ENCODE results near the gene MOB3B. TPM values are rescaled to one million over a fixed set of nuclear protein-coding genes. Genes with fewer than 3 reads are reported as not detected.

Gene MOB3B
- total RNA-seq, 1 donor from 2014 or later = 1.0 TPM

DNA sequence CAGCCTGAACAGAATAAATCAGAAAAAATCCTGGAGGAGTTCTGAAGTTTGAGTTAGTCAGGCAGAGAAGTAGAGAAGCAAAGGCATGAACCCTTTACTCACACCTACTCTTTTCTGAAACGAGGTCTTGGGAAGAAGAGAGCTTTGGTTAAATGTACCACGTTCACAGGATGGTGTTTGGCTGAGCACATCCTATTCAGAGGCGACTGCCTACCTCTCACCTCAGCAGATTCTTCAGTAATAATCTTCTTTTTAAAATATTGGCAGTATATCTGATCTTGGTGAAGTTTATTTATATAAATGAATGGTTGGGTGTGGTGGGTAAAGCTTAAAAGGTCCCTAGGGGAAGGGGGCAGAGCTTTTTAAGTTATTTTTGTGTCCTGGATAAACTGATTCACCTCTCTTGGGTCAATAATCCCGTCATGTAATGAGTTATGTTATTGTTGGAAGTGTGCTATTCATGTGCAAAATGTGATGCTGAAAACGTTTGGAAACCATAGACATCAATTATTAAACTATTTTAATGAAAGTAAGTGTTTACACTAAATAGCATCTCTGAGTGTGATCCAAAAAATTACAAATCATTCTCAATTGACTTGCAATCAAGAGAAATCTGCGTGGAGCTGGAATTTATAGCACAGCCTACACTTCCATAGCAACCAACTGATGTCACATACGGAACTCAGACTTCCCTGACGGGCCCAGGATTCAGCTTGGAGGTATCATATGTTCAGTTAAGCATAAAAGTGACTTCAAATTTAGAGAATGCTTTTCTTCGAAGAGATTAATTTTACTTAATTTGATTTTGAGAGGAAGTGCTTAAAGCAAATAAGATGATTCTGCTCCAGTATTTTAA lies 138.3 kb downstream of the MOB3B start:
- Histone ChIP-seq H3K9ac (ENCODE audit: low read depth in 1 of 3, low read length in 3 of 3) (no peak overlapping the region), H3K36me3 (ENCODE audit: control insufficient read depth in 3 of 3, insufficient read depth in 3 of 3, low read length in 3 of 3) (no peaks in the 10 kb centered on the region), H3K27ac (ENCODE audit: low read depth, low read length) (no peak overlapping the region), H3K4me3 (ENCODE audit: low read length in 3 of 3) (no peak overlapping the region), H3K9me3 (ENCODE audit: control insufficient read depth in 3 of 3, low read length in 3 of 3) (no peaks in the 10 kb centered on the region), H3K4me1 (ENCODE audit: control insufficient read depth in 3 of 3, insufficient read depth in 3 of 3, low read length in 3 of 3) (peaks cover 3 to 8% (median 7%) of the 10 kb centered on the region in 3 donors), H3K27me3 (ENCODE audit: control insufficient read depth in 3 of 3, insufficient read depth in 3 of 3, low read length in 3 of 3) (no peaks in the 10 kb centered on the region)

DNA sequence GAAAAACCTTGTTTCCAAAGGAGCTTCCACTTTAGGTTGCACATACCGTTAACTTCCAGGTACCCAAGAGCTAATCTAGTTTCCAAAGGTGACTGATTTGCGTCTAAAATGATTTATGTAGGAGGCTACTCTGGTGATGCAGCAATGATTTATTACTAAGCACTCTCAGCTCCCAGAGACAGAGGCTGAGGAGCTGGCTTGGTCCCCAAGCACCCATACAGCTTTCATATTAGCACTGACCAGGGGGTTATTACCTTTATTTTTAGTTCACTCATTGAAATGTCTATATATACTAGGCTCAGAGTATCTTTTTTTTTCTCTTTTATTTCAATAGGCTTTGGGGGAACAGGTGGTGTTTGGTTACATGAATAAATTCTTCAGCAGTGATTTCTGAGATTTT lies 141.5 kb downstream of the MOB3B start:
- Histone ChIP-seq H3K36me3 (ENCODE audit: control insufficient read depth in 3 of 3, insufficient read depth in 3 of 3, low read length in 3 of 3) (no peaks in the 10 kb centered on the region), H3K9me3 (ENCODE audit: control insufficient read depth in 3 of 3, low read length in 3 of 3) (no peaks in the 10 kb centered on the region), H3K4me1 (ENCODE audit: control insufficient read depth in 3 of 3, insufficient read depth in 3 of 3, low read length in 3 of 3) (no peaks in the 10 kb centered on the region), H3K27me3 (ENCODE audit: control insufficient read depth in 3 of 3, insufficient read depth in 3 of 3, low read length in 3 of 3) (no peaks in the 10 kb centered on the region), H3K27ac (ENCODE audit: low read depth, low read length) (no peak overlapping the region), H3K4me3 (ENCODE audit: low read length in 3 of 3) (no peak overlapping the region), H3K9ac (ENCODE audit: low read depth in 1 of 3, low read length in 3 of 3) (no peak overlapping the region)

DNA sequence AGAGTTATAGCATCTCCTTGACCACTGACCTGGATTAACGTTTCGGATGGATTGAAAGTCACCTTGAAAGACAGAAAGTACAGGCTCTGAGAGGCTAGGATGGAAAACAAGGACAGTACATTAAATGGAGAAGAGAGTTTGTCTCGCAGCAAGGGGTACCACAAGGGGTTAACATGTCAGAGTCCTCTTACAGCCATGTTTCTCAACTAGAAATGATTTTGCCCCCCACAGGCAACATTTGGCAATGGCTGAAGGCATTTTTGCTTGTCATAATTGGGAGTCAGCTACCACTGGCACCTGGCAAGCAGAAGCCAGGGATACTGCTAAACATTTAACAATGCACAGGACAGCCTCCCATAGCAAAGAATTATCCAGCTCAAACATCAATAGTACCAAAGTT lies 141.9 kb downstream of the MOB3B start:
- Histone ChIP-seq H3K4me3 (ENCODE audit: low read length in 3 of 3) (no peak overlapping the region), H3K9me3 (ENCODE audit: control insufficient read depth in 3 of 3, low read length in 3 of 3) (no peaks in the 10 kb centered on the region), H3K9ac (ENCODE audit: low read depth in 1 of 3, low read length in 3 of 3) (no peak overlapping the region)

DNA sequence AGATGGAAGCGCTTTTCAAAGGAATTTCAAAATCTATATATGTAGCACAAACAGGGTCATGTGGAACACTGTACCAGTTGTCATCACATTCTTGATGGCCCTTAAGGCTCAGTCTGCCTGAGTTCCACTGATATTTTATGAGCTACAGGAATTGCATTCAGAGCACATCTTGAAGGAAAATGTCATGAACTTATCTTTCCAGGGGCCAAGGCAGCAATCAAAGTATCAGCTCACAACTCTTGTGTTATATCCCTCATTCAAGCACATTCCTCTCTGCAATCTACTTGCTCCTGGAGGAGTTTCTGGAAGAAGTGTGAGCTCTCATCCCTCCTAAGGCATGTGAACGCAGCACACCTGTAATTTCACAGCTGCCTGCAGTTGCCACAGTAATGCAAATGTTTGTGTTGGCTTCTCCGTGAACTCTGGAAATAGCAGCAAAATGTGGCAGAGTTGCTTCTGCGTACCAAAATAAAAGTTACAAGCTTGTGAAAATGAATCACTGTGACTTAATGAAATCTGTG lies 143.0 kb downstream of the MOB3B start:
- Histone ChIP-seq H3K9me3 (ENCODE audit: control insufficient read depth in 3 of 3, low read length in 3 of 3) (no peaks in the 10 kb centered on the region), H3K27me3 (ENCODE audit: control insufficient read depth in 3 of 3, insufficient read depth in 3 of 3, low read length in 3 of 3) (no peaks in the 10 kb centered on the region)

More for the DNA sequence above, 141.9 kb downstream of the MOB3B start:
- H3K27me3 ChIP-seq (ENCODE audit: control insufficient read depth in 3 of 3, insufficient read depth in 3 of 3, low read length in 3 of 3) = no peaks in the 10 kb centered on the region
- no peaks in the 10 kb centered on the region for H3K36me3 ChIP-seq (ENCODE audit: control insufficient read depth in 3 of 3, insufficient read depth in 3 of 3, low read length in 3 of 3)
- no peak overlapping the region for H3K27ac ChIP-seq (ENCODE audit: low read depth, low read length)
- no peaks in the 10 kb centered on the region for H3K4me1 ChIP-seq (ENCODE audit: control insufficient read depth in 3 of 3, insufficient read depth in 3 of 3, low read length in 3 of 3)

DNA sequence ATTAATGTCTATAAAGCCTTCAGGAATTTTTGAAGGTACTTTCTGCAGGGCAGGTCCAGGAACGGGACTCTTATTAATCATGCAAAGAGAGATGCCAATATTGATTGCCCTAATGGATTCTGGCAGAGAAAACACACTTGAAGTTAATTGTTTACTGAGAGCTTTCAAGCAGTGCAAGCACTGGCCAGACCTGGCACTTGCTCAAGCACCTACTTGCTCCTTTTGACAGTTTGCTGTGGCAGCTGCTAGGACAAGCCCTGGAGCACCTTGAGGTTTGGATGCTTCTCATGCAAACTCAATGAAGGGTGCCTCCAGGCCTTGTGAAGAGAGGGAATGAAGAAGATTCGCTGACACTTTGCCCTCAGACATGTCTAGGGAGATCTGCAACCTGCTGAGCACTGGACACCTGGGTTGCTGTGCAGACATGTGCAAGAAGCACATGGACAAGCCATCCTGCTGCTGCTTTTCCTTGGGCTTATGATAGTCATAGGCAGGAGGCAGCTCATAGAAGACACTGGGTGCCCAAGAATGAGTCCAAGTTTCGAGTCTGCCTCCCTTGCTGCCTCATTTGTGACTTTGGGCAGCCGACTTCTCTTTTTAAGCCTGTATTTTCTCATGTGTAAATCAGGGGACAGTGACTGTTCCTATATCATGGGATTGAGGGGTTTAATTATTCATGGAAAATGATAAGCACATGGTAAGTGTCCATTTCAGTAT lies 143.8 kb downstream of the MOB3B start:
- Histone ChIP-seq H3K4me1 (ENCODE audit: control insufficient read depth in 3 of 3, insufficient read depth in 3 of 3, low read length in 3 of 3) (peaks cover 0 to 4% (median 3%) of the 10 kb centered on the region in 3 donors), H3K36me3 (ENCODE audit: control insufficient read depth in 3 of 3, insufficient read depth in 3 of 3, low read length in 3 of 3) (no peaks in the 10 kb centered on the region), H3K9ac (ENCODE audit: low read depth in 1 of 3, low read length in 3 of 3) (no peak overlapping the region), H3K27ac (ENCODE audit: low read depth, low read length) (no peak overlapping the region), H3K27me3 (ENCODE audit: control insufficient read depth in 3 of 3, insufficient read depth in 3 of 3, low read length in 3 of 3) (no peaks in the 10 kb centered on the region), H3K4me3 (ENCODE audit: low read length in 3 of 3) (no peak overlapping the region), H3K9me3 (ENCODE audit: control insufficient read depth in 3 of 3, low read length in 3 of 3) (no peaks in the 10 kb centered on the region)

More for the DNA sequence above, 143.0 kb downstream of the MOB3B start:
- Histone ChIP-seq H3K4me3 (ENCODE audit: low read length in 3 of 3) (no peak overlapping the region), H3K4me1 (ENCODE audit: control insufficient read depth in 3 of 3, insufficient read depth in 3 of 3, low read length in 3 of 3) (peaks cover 0 to 4% (median 3%) of the 10 kb centered on the region in 3 donors), H3K9ac (ENCODE audit: low read depth in 1 of 3, low read length in 3 of 3) (no peak overlapping the region), H3K36me3 (ENCODE audit: control insufficient read depth in 3 of 3, insufficient read depth in 3 of 3, low read length in 3 of 3) (no peaks in the 10 kb centered on the region), H3K27ac (ENCODE audit: low read depth, low read length) (no peak overlapping the region)

DNA sequence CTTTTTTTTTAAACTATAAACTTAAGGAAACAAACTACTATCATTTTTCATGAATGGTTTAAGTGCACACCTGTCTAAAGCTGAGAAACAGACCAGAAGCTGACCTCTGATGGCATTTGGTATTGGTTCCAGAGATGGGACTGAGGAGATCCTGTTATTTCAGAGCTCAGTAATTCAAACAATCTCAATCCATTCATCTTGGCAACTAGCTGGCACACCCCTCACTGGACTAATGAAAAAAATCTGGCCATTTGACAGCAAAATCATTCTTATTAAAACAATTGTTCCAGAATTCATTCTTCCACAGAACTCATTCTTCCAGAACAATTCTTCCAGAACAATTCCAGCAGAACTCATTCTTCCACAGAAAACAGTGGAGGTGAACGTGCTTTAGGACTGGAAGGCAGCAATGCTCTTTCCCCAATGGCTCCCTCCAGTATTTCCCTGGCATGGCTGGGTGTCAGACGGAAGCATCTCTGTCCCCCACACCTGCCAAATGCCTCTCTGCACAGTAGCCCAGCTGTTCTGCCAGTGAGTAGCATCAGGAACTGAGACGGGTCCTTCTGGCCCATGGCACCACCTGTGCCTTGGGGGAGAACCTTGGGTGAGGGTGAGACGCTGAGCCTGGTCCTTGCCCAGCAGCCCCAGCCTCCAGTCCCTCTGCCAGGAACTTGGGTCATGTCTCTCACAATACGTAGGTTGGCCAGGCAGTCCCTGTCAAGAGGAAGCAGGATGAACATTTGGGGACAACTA lies 145.2 kb downstream of the MOB3B start:
- H3K27ac ChIP-seq (ENCODE audit: low read depth, low read length) = no peak overlapping the region
- H3K36me3 ChIP-seq (ENCODE audit: control insufficient read depth in 3 of 3, insufficient read depth in 3 of 3, low read length in 3 of 3) = no peaks in the 10 kb centered on the region
- no peak overlapping the region for H3K4me3 ChIP-seq (ENCODE audit: low read length in 3 of 3)
- H3K4me1 ChIP-seq (ENCODE audit: control insufficient read depth in 3 of 3, insufficient read depth in 3 of 3, low read length in 3 of 3) = peaks cover 0 to 4% (median 3%) of the 10 kb centered on the region in 3 donors
- H3K9ac ChIP-seq (ENCODE audit: low read depth in 1 of 3, low read length in 3 of 3) = no peak overlapping the region
- no peaks in the 10 kb centered on the region for H3K27me3 ChIP-seq (ENCODE audit: control insufficient read depth in 3 of 3, insufficient read depth in 3 of 3, low read length in 3 of 3)
- H3K9me3 ChIP-seq (ENCODE audit: control insufficient read depth in 3 of 3, low read length in 3 of 3) = no peaks in the 10 kb centered on the region

DNA sequence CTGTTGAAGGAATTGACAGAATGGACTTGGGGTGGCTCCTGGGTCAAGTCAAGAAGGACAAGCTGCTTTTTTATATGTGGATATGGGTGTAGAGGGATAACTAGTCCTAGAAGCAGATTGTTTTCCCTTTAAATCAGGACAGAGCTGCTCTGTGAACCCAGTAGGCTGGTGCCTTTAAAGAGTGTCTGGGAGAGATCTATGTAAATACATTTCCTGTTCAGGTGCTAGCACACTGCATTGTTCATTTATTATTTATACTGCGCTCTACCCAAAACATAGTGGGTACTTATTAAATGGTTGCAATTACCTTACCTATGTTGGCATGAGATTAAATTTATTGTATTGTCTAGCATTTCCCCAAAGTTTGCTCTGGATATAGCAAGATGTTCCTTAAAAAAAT lies 146.1 kb downstream of the MOB3B start:
- Histone ChIP-seq H3K9ac (ENCODE audit: low read depth in 1 of 3, low read length in 3 of 3) (no peak overlapping the region), H3K27me3 (ENCODE audit: control insufficient read depth in 3 of 3, insufficient read depth in 3 of 3, low read length in 3 of 3) (no peaks in the 10 kb centered on the region), H3K27ac (ENCODE audit: low read depth, low read length) (no peak overlapping the region), H3K9me3 (ENCODE audit: control insufficient read depth in 3 of 3, low read length in 3 of 3) (no peaks in the 10 kb centered on the region), H3K36me3 (ENCODE audit: control insufficient read depth in 3 of 3, insufficient read depth in 3 of 3, low read length in 3 of 3) (no peaks in the 10 kb centered on the region), H3K4me1 (ENCODE audit: control insufficient read depth in 3 of 3, insufficient read depth in 3 of 3, low read length in 3 of 3) (peaks cover 0 to 4% (median 3%) of the 10 kb centered on the region in 3 donors), H3K4me3 (ENCODE audit: low read length in 3 of 3) (no peak overlapping the region)

DNA sequence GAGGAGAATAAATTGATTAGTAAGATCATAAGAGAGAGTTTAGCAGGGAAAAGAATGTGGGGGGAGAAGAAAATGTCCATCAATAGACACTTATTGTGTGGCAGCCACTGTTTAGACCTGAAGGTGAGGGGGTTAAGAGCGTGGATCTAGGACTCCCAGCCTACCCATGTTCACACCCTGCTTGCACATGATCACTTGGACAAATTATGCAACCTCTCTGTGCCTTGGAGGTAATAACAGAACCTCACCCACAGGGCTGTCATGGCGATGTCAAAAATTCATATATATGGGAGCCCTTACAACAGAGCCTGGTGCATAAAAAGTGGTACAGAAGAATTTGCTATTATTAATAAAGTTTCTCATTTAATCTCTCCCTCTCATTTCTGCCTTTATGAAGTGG lies 146.6 kb downstream of the MOB3B start:
- no peaks in the 10 kb centered on the region for H3K36me3 ChIP-seq (ENCODE audit: control insufficient read depth in 3 of 3, insufficient read depth in 3 of 3, low read length in 3 of 3)
- H3K4me1 ChIP-seq (ENCODE audit: control insufficient read depth in 3 of 3, insufficient read depth in 3 of 3, low read length in 3 of 3) = peaks cover 0 to 4% (median 3%) of the 10 kb centered on the region in 3 donors
- no peaks in the 10 kb centered on the region for H3K9me3 ChIP-seq (ENCODE audit: control insufficient read depth in 3 of 3, low read length in 3 of 3)
- H3K27ac ChIP-seq (ENCODE audit: low read depth, low read length) = no peak overlapping the region
- H3K9ac ChIP-seq (ENCODE audit: low read depth in 1 of 3, low read length in 3 of 3) = no peak overlapping the region
- no peak overlapping the region for H3K4me3 ChIP-seq (ENCODE audit: low read length in 3 of 3)
- no peaks in the 10 kb centered on the region for H3K27me3 ChIP-seq (ENCODE audit: control insufficient read depth in 3 of 3, insufficient read depth in 3 of 3, low read length in 3 of 3)

DNA sequence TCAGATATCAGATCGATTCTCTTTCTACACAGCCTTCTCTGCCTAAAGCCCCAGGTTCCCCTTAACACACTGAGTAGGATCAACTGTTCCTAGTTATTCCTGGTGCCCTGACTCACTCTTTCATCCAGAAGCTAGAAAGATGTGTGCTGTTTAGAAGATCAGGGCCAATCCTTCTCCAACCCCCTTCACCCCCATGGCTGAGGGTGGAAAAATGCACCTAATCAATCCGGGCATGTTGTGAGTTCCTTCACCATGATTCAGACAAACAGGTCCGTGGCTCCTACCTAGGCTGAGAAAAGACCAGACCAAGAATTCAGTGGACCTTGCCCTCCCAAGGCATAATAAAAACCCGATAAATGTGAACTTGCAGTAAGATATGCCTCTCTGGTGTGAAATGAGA lies 147.3 kb downstream of the MOB3B start:
- Histone ChIP-seq H3K27ac (ENCODE audit: low read depth, low read length) (no peak overlapping the region), H3K9me3 (ENCODE audit: control insufficient read depth in 3 of 3, low read length in 3 of 3) (no peaks in the 10 kb centered on the region), H3K9ac (ENCODE audit: low read depth in 1 of 3, low read length in 3 of 3) (no peak overlapping the region)

More for the DNA sequence above, 147.3 kb downstream of the MOB3B start:
- Histone ChIP-seq H3K4me1 (ENCODE audit: control insufficient read depth in 3 of 3, insufficient read depth in 3 of 3, low read length in 3 of 3) (peaks cover 5 to 10% (median 5%) of the 10 kb centered on the region in 3 donors), H3K4me3 (ENCODE audit: low read length in 3 of 3) (no peak overlapping the region), H3K36me3 (ENCODE audit: control insufficient read depth in 3 of 3, insufficient read depth in 3 of 3, low read length in 3 of 3) (no peaks in the 10 kb centered on the region), H3K27me3 (ENCODE audit: control insufficient read depth in 3 of 3, insufficient read depth in 3 of 3, low read length in 3 of 3) (no peaks in the 10 kb centered on the region)
